Suprapubic skin (tissue), 4 donors: ENCODE measurements around the gene WDR54.

Experiments used
- CTCF ChIP-seq, 2 donors: fragments of 200-600 bp in 1 of 2; fragments of 450-650 bp in 1 of 2; sonication (generic) in 1 of 2; IDR thresholded peaks; one replicate each; pipeline ENCODE4 v1.5.1; 2016 to 2019; ENCODE audit warnings: antibody characterized with exemption in 2 of 2, mild to moderate bottlenecking in 1 of 2, moderate library complexity in 1 of 2
- POLR2A ChIP-seq, 2 donors: fragments of 450-650 bp; IDR thresholded peaks; one replicate each; pipeline ENCODE4 v1.6.1; 2017; ENCODE audit warnings: antibody characterized with exemption in 2 of 2, mild to moderate bottlenecking in 2 of 2, moderate library complexity in 2 of 2
- POLR2AphosphoS5 ChIP-seq, 3 donors: sonication (generic); formaldehyde crosslinking; IDR thresholded peaks; one replicate each; pipeline ENCODE4 v1.6.1; 2017; ENCODE audit warnings: antibody characterized with exemption in 3 of 3

GRCh38 chr2:74474899-74475298 is 53.4 kb downstream of the WDR54 start:
- TF ChIP-seq CTCF (IDR thresholded peaks at IDR 0.05) = no peak
- TF ChIP-seq POLR2AphosphoS5 (IDR thresholded peaks at IDR 0.05) = no peak
- TF ChIP-seq POLR2A (IDR thresholded peaks at IDR 0.05) = no peak
